ENCODE data around the gene HOTAIR. TPM values are rescaled to one million over a fixed set of nuclear protein-coding genes. Genes with fewer than 3 reads are reported as not detected.

Gene HOTAIR
- total RNA-seq, 1 donor from 2014 or later: not detected

DNA sequence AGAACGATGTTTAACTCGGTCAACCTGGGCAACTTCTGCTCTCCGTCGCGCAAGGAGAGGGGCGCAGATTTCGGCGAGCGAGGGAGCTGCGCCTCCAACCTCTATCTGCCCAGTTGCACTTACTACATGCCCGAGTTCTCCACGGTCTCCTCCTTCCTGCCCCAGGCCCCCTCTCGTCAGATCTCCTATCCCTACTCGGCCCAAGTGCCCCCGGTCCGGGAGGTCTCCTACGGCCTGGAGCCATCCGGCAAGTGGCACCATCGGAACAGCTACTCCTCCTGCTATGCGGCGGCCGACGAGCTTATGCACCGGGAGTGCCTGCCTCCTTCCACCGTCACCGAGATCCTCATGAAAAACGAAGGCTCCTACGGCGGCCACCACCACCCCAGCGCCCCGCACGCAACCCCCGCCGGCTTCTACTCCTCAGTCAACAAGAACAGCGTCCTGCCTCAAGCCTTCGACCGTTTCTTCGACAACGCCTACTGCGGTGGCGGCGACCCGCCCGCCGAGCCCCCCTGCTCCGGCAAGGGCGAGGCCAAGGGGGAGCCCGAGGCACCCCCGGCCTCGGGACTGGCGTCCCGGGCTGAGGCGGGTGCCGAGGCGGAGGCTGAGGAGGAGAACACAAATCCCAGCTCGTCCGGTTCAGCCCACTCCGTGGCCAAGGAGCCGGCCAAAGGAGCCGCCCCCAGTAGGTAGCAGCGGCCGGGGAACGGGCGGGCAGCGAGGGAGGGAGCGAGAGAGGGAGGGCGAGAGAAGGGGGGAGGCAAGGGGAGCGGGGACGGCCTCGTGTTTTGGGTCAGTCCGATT lies 1.3 kb downstream of the HOTAIR start:
- no peak overlapping the region for H3K9ac ChIP-seq
- H3K27ac Mint-ChIP-seq: no peak overlapping the region
- H3K4me1 Mint-ChIP-seq: no peaks in the 10 kb centered on the region
- no peaks in the 10 kb centered on the region for H3F3A ChIP-seq (ENCODE audit: low read depth)
- no peaks in the 10 kb centered on the region for H3K4me1 ChIP-seq
- no peak overlapping the region for H3K4me3 ChIP-seq
- DNase-seq (ENCODE audit: low spot score): no peak
- H3K79me2 ChIP-seq (ENCODE audit: low read depth): no peaks in the 10 kb centered on the region
- H3K9me3 Mint-ChIP-seq: peaks cover 5% of the 10 kb centered on the region
- H3K27me3 ChIP-seq: peaks cover 100% of the 10 kb centered on the region
- H3K9me3 ChIP-seq (ENCODE audit: low read depth): no peaks in the 10 kb centered on the region
- H3K36me3 ChIP-seq: no peaks in the 10 kb centered on the region
- H3K4me3 Mint-ChIP-seq: no peak overlapping the region
- H2AFZ ChIP-seq (replicated peaks): no peak overlapping the region
- no peaks in the 10 kb centered on the region for H3K36me3 Mint-ChIP-seq
- peaks cover 84% of the 10 kb centered on the region for H4K20me1 ChIP-seq (ENCODE audit: low read depth)
- H3K27me3 Mint-ChIP-seq (ENCODE audit: insufficient read depth, low read depth): peaks cover 92% of the 10 kb centered on the region
- no peak overlapping the region for H3K4me2 ChIP-seq
- H3K27ac ChIP-seq: no peak overlapping the region
- TF ChIP-seq EZH2 (IDR thresholded peaks at IDR 0.05) (peak; percentile 100), CTCF (IDR thresholded peaks at IDR 0.05) (no peak), EZH2phosphoT487 (IDR thresholded peaks at IDR 0.05) (peak; percentile 99)

GRCh38 chr12:53972722-53973235 lies 2.0 kb downstream of the HOTAIR start, which contains the start of gene HOXC11:
Gene HOXC11, plus strand, starts transcription at chr12:53973126. Its CDS starts 116 bp downstream, at chr12:53973242.
- no peaks in the 10 kb centered on the region for H3K36me3 ChIP-seq
- Mint-ChIP-seq H3K9me3 (peaks cover 5% of the 10 kb centered on the region), H3K27me3 (ENCODE audit: insufficient read depth, low read depth) (peaks cover 94% of the 10 kb centered on the region), H3K4me3 (no peak within 1 kb of the TSS), H3K36me3 (no peaks in the 10 kb centered on the region), H3K27ac (no peak within 1 kb of the TSS), H3K4me1 (no peaks in the 10 kb centered on the region)
- H3K4me2 ChIP-seq: no peak within 1 kb of the TSS
- no peak for DNase-seq (ENCODE audit: low spot score)
- H3K79me2 ChIP-seq (ENCODE audit: low read depth): no peaks in the 10 kb centered on the region
- no peaks in the 10 kb centered on the region for H3K9me3 ChIP-seq (ENCODE audit: low read depth)
- no peaks in the 10 kb centered on the region for H3F3A ChIP-seq (ENCODE audit: low read depth)
- H3K9ac ChIP-seq: no peak within 1 kb of the TSS
- H2AFZ ChIP-seq (replicated peaks): no peak within 1 kb of the TSS
- H3K4me1 ChIP-seq: no peaks in the 10 kb centered on the region
- H4K20me1 ChIP-seq (ENCODE audit: low read depth): peaks cover 91% of the 10 kb centered on the region
- H3K27me3 ChIP-seq: peaks cover 100% of the 10 kb centered on the region
- no peak within 1 kb of the TSS for H3K27ac ChIP-seq
- TF ChIP-seq EZH2 (IDR thresholded peaks at IDR 0.05): no peak
- no peak within 1 kb of the TSS for H3K4me3 ChIP-seq

DNA sequence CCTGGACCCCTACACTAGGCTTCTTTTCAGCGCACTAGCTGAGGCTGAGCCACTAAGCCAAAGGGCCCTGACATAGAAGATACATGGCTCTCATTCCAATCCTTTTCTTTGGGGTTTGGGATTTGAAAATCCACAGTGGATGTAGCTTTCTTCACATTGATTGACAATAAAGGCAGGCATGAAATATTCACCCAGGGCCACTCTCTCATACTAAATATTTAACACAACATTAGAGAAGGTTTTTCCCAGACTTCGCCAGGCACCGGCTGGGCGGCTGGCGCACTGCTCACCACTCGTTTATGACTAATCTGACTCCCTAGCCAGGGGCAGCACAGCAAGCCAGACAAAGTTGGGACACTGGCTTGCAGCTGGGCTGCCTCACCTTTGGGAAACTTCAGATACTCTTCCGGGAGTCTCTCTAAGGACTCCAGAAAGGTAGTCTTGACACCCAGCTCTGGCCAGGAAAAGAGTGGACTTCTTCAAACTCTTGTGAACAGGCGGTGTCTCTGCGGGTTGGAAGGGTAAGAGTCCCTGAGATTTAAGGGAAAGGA lies 2.5 kb downstream of the HOTAIR start:
- Histone ChIP-seq H3K9ac (no peak overlapping the region), H2AFZ (replicated peaks) (no peak overlapping the region), H3K4me1 (no peaks in the 10 kb centered on the region), H3K36me3 (no peaks in the 10 kb centered on the region), H3K27me3 (peaks cover 100% of the 10 kb centered on the region), H3K9me3 (ENCODE audit: low read depth) (no peaks in the 10 kb centered on the region), H3K79me2 (ENCODE audit: low read depth) (no peaks in the 10 kb centered on the region), H3K27ac (no peak overlapping the region), H3F3A (ENCODE audit: low read depth) (no peaks in the 10 kb centered on the region), H3K4me2 (no peak overlapping the region), H4K20me1 (ENCODE audit: low read depth) (peaks cover 91% of the 10 kb centered on the region), H3K4me3 (no peak overlapping the region)
- Mint-ChIP-seq H3K27me3 (ENCODE audit: insufficient read depth, low read depth) (peaks cover 94% of the 10 kb centered on the region), H3K4me3 (no peak overlapping the region), H3K27ac (no peak overlapping the region), H3K4me1 (no peaks in the 10 kb centered on the region), H3K9me3 (peaks cover 10% of the 10 kb centered on the region), H3K36me3 (no peaks in the 10 kb centered on the region)
- no peak for DNase-seq (ENCODE audit: low spot score)
- no peak for TF ChIP-seq CTCF (IDR thresholded peaks at IDR 0.05)
- no peak for TF ChIP-seq EZH2 (IDR thresholded peaks at IDR 0.05)
- no peak for TF ChIP-seq EZH2phosphoT487 (IDR thresholded peaks at IDR 0.05)

All from neural progenitor cell (in vitro differentiated cells).